Activated CD4-positive, alpha-beta T cell treated with anti-CD3 and anti-CD28 coated beads, Interleukin-2, amount 50 U/mL, for 1 hour (primary cell): ENCODE results near the gene ZNF584.
"Not testable (repeated sequence)": the region's sequence is repeated elsewhere in the genome, so short reads cannot be mapped to it uniquely, and the experiment has no call there.

Source experiments
- DNase-seq: peaks from one replicate; pipeline ENCODE4 v3.0.0-alpha.2; 2020

Gene ZNF584

GRCh38 chr19:58408152-58409009 lies at the start of gene ZNF584:
Gene ZNF584, plus strand, starts transcription at chr19:58408649. Its CDS starts 499 bp downstream, at chr19:58409148.
- peak; percentile 91 for DNase-seq

GRCh38 chr19:58361900-58362271 lies 46.6 kb upstream of the ZNF584 start:
- peak; percentile 10 for DNase-seq

GRCh38 chr19:58362272-58362994 lies 46.0 kb upstream of the ZNF584 start, which contains the start of gene ZNF497:
Gene ZNF497, minus strand, starts transcription at chr19:58362751. Its CDS starts 5,116 bp downstream, at chr19:58357635.
- peak; percentile 97 for DNase-seq

GRCh38 chr19:58364146-58364545 lies 44.3 kb upstream of the ZNF584 start:
- no peak for DNase-seq

GRCh38 chr19:58366585-58367430 lies 41.6 kb upstream of the ZNF584 start:
- no peak for DNase-seq

- no peak for DNase-seq
These were observed 40.6 kb upstream of the ZNF584 start for GRCh38 chr19:58367698-58368454.

- no peak for DNase-seq
These were observed 39.7 kb upstream of the ZNF584 start for GRCh38 chr19:58368561-58369360.

- no peak for DNase-seq
These were observed 35.9 kb upstream of the ZNF584 start for GRCh38 chr19:58372311-58373133.

GRCh38 chr19:58374200-58374599 lies 34.2 kb upstream of the ZNF584 start:
- no peak for DNase-seq

GRCh38 chr19:58376724-58377123 lies 31.7 kb upstream of the ZNF584 start:
- not testable (repeated sequence) for DNase-seq

GRCh38 chr19:58379246-58379645 lies 29.2 kb upstream of the ZNF584 start:
- no peak for DNase-seq

GRCh38 chr19:58380037-58380661 lies 28.3 kb upstream of the ZNF584 start:
- no peak for DNase-seq

GRCh38 chr19:58380662-58381459 lies 27.6 kb upstream of the ZNF584 start, which contains the start of gene ZNF837:
Gene ZNF837, minus strand, starts transcription at chr19:58381030. Its CDS starts 11,698 bp downstream, at chr19:58369332.
- DNase-seq, result peak; percentile 96

GRCh38 chr19:58381460-58382212 lies 26.8 kb upstream of the ZNF584 start:
- no peak for DNase-seq

GRCh38 chr19:58382997-58383603 lies 25.3 kb upstream of the ZNF584 start:
- DNase-seq, result no peak

GRCh38 chr19:58385313-58385890 lies 23.0 kb upstream of the ZNF584 start:
- no peak for DNase-seq

GRCh38 chr19:58385891-58386575 lies 22.4 kb upstream of the ZNF584 start:
- no peak for DNase-seq
